ENCODE data around the gene ENGASE.
A peak's percentile ranks its signal among the peaks of the same experiment; 100 is the strongest.

Gene ENGASE

GRCh38 chr17:79041041-79041570 is 33.5 kb upstream of the ENGASE start:
- no peak for DNase-seq

- no peak for DNase-seq
Observed at GRCh38 chr17:79041723-79042420, 32.8 kb upstream of the ENGASE start.

GRCh38 chr17:79042421-79043190 is 32.0 kb upstream of the ENGASE start:
- DNase-seq: peak; percentile 83

GRCh38 chr17:79043191-79043930 is 31.3 kb upstream of the ENGASE start:
- no peak for DNase-seq

- no peak for DNase-seq
Observed at GRCh38 chr17:79043931-79044320, 30.7 kb upstream of the ENGASE start.

GRCh38 chr17:79044462-79044861 is 30.2 kb upstream of the ENGASE start:
- DNase-seq: no peak

GRCh38 chr17:79045001-79045729 is 29.5 kb upstream of the ENGASE start:
- DNase-seq: no peak

- peak; percentile 78 for DNase-seq
Observed at GRCh38 chr17:79045842-79046196, 28.8 kb upstream of the ENGASE start.

GRCh38 chr17:79046197-79046915 is 28.3 kb upstream of the ENGASE start:
- no peak for DNase-seq

GRCh38 chr17:79046916-79047280 is 27.7 kb upstream of the ENGASE start:
- DNase-seq: no peak

- no peak for DNase-seq
Observed at GRCh38 chr17:79047291-79047920, 27.2 kb upstream of the ENGASE start.

- DNase-seq: no peak
Observed at GRCh38 chr17:79047923-79048825, 26.4 kb upstream of the ENGASE start.

- DNase-seq: no peak
Observed at GRCh38 chr17:79048826-79049755, 25.5 kb upstream of the ENGASE start.

- DNase-seq: no peak
Observed at GRCh38 chr17:79049821-79050220, 24.8 kb upstream of the ENGASE start.

GRCh38 chr17:79050551-79050950 is 24.1 kb upstream of the ENGASE start:
- no peak for DNase-seq

GRCh38 chr17:79051306-79051705 is 23.3 kb upstream of the ENGASE start:
- no peak for DNase-seq

GRCh38 chr17:79052131-79052530 is 22.5 kb upstream of the ENGASE start:
- no peak for DNase-seq

- no peak for DNase-seq
Observed at GRCh38 chr17:79053251-79053925, 21.2 kb upstream of the ENGASE start.
